ENCODE measurements around the gene SLC6A12.

Gene SLC6A12

GRCh38 chr12:203462-204260 lies 10.3 kb downstream of the SLC6A12 start:
- no peak for DNase-seq
- TF ChIP-seq GATA1 (IDR thresholded peaks at IDR 0.05; ENCODE audit: low read depth, low read length) (no peak), POLR2A (IDR thresholded peaks at IDR 0.05; ENCODE audit: low read length) (no peak)

GRCh38 chr12:203074-203461 lies 10.9 kb downstream of the SLC6A12 start:
- DNase-seq = no peak
- TF ChIP-seq GATA1 (IDR thresholded peaks at IDR 0.05; ENCODE audit: low read depth, low read length) (no peak), POLR2A (IDR thresholded peaks at IDR 0.05; ENCODE audit: low read length) (no peak)

GRCh38 chr12:202081-202731 lies 11.8 kb downstream of the SLC6A12 start:
- no peak for DNase-seq
- no peak for TF ChIP-seq GATA1 (IDR thresholded peaks at IDR 0.05; ENCODE audit: low read depth, low read length)
- TF ChIP-seq POLR2A (IDR thresholded peaks at IDR 0.05; ENCODE audit: low read length) = no peak

- TF ChIP-seq GATA1 (IDR thresholded peaks at IDR 0.05; ENCODE audit: low read depth, low read length) (no peak), POLR2A (IDR thresholded peaks at IDR 0.05; ENCODE audit: low read length) (no peak)
- DNase-seq = no peak
These were observed 12.6 kb downstream of the SLC6A12 start for GRCh38 chr12:201361-201760.

GRCh38 chr12:198705-199104 lies 15.3 kb downstream of the SLC6A12 start:
- DNase-seq = no peak
- TF ChIP-seq POLR2A (IDR thresholded peaks at IDR 0.05; ENCODE audit: low read length) = no peak
- TF ChIP-seq GATA1 (IDR thresholded peaks at IDR 0.05; ENCODE audit: low read depth, low read length) = no peak

- no peak for TF ChIP-seq GATA1 (IDR thresholded peaks at IDR 0.05; ENCODE audit: low read depth, low read length)
- no peak for TF ChIP-seq POLR2A (IDR thresholded peaks at IDR 0.05; ENCODE audit: low read length)
- no peak for DNase-seq
These were observed 15.9 kb downstream of the SLC6A12 start for GRCh38 chr12:197911-198695.

GRCh38 chr12:197347-197746 lies 16.6 kb downstream of the SLC6A12 start:
- no peak for TF ChIP-seq POLR2A (IDR thresholded peaks at IDR 0.05; ENCODE audit: low read length)
- TF ChIP-seq GATA1 (IDR thresholded peaks at IDR 0.05; ENCODE audit: low read depth, low read length) = no peak
- no peak for DNase-seq

- DNase-seq = no peak
- no peak for TF ChIP-seq GATA1 (IDR thresholded peaks at IDR 0.05; ENCODE audit: low read depth, low read length)
- TF ChIP-seq POLR2A (IDR thresholded peaks at IDR 0.05; ENCODE audit: low read length) = no peak
These were observed 17.5 kb downstream of the SLC6A12 start for GRCh38 chr12:196436-196835.

- TF ChIP-seq GATA1 (IDR thresholded peaks at IDR 0.05; ENCODE audit: low read depth, low read length) = no peak
- DNase-seq = no peak
These were observed 18.0 kb downstream of the SLC6A12 start for GRCh38 chr12:195951-196350.

GRCh38 chr12:195156-195555 lies 18.8 kb downstream of the SLC6A12 start:
- DNase-seq = no peak
- no peak for TF ChIP-seq POLR2A (IDR thresholded peaks at IDR 0.05; ENCODE audit: low read length)
- TF ChIP-seq GATA1 (IDR thresholded peaks at IDR 0.05; ENCODE audit: low read depth, low read length) = no peak

GRCh38 chr12:194276-194675 lies 19.7 kb downstream of the SLC6A12 start:
- no peak for DNase-seq
- TF ChIP-seq POLR2A (IDR thresholded peaks at IDR 0.05; ENCODE audit: low read length) (no peak), GATA1 (IDR thresholded peaks at IDR 0.05; ENCODE audit: low read depth, low read length) (no peak)

- TF ChIP-seq POLR2A (IDR thresholded peaks at IDR 0.05; ENCODE audit: low read length) = no peak
- TF ChIP-seq GATA1 (IDR thresholded peaks at IDR 0.05; ENCODE audit: low read depth, low read length) = no peak
These were observed 20.7 kb downstream of the SLC6A12 start for GRCh38 chr12:193261-193660.

GRCh38 chr12:191541-191940 lies 22.4 kb downstream of the SLC6A12 start:
- no peak for DNase-seq
- TF ChIP-seq POLR2A (IDR thresholded peaks at IDR 0.05; ENCODE audit: low read length) (no peak), GATA1 (IDR thresholded peaks at IDR 0.05; ENCODE audit: low read depth, low read length) (no peak)

More at GRCh38 chr12:193261-193660, 20.7 kb downstream of the SLC6A12 start:
- DNase-seq = no peak

GRCh38 chr12:190881-191280 lies 23.1 kb downstream of the SLC6A12 start:
- TF ChIP-seq GATA1 (IDR thresholded peaks at IDR 0.05; ENCODE audit: low read depth, low read length) (no peak), POLR2A (IDR thresholded peaks at IDR 0.05; ENCODE audit: low read length) (no peak)

More at GRCh38 chr12:190881-191280, 23.1 kb downstream of the SLC6A12 start:
- no peak for DNase-seq
